ENCODE results near the gene LMAN1L. TPM values are rescaled to one million over a fixed set of nuclear protein-coding genes. Genes with fewer than 3 reads are reported as not detected.

LMAN1L gene
- total RNA-seq, 1 experiment from 2014 or later = not detected

DNA sequence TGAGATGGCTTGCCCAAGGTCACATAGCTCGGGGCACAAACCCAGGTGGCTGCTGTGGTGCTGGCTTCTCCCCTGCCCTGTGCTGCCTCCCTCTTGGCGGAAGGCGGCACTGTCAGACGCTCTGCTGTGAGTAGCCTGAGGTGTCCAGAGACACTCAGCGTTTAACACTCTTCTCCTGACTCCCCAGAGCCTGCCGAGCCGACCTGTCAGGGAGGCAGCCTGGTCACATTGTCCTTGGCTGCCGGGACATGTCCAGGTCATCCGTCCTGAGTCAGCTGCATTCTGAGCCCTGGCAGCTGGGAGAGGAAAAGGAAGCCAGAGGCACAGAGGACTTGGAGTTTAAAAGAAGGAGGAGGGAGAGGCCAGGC lies 4.7 kb downstream of the LMAN1L start:
- peak; percentile 61 for ATAC-seq
- H3K27me3 Mint-ChIP-seq (ENCODE audit: low read depth) = no peaks in the 10 kb centered on the region; the same call in 1 of the 2 replicates
- TF ChIP-seq ZNF232 (CRISPR knock-in tag; IDR thresholded peaks at IDR 0.05) (no peak), NFE2L1 (CRISPR knock-in tag; IDR thresholded peaks at IDR 0.05) (no peak), ZNF138 (CRISPR knock-in tag; conservative IDR thresholded peaks at IDR 0.05) (no peak), FOXP1 (CRISPR knock-in tag; IDR thresholded peaks at IDR 0.05; ENCODE audit: borderline replicate concordance) (no peak), NR2C2 (CRISPR knock-in tag; IDR thresholded peaks at IDR 0.05) (no peak), TEAD4 (CRISPR knock-in tag; IDR thresholded peaks at IDR 0.05) (no peak), ZNF219 (CRISPR knock-in tag; IDR thresholded peaks at IDR 0.05; ENCODE audit: borderline replicate concordance) (no peak), GABPB1 (CRISPR knock-in tag; IDR thresholded peaks at IDR 0.05) (no peak), NR1H2 (CRISPR knock-in tag; IDR thresholded peaks at IDR 0.05) (no peak)
- TF ChIP-seq, protein P1, sequence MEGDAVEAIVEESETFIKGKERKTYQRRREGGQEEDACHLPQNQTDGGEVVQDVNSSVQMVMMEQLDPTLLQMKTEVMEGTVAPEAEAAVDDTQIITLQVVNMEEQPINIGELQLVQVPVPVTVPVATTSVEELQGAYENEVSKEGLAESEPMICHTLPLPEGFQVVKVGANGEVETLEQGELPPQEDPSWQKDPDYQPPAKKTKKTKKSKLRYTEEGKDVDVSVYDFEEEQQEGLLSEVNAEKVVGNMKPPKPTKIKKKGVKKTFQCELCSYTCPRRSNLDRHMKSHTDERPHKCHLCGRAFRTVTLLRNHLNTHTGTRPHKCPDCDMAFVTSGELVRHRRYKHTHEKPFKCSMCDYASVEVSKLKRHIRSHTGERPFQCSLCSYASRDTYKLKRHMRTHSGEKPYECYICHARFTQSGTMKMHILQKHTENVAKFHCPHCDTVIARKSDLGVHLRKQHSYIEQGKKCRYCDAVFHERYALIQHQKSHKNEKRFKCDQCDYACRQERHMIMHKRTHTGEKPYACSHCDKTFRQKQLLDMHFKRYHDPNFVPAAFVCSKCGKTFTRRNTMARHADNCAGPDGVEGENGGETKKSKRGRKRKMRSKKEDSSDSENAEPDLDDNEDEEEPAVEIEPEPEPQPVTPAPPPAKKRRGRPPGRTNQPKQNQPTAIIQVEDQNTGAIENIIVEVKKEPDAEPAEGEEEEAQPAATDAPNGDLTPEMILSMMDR (IDR thresholded peaks at IDR 0.05) = no peak
- TF ChIP-seq, protein P2, sequence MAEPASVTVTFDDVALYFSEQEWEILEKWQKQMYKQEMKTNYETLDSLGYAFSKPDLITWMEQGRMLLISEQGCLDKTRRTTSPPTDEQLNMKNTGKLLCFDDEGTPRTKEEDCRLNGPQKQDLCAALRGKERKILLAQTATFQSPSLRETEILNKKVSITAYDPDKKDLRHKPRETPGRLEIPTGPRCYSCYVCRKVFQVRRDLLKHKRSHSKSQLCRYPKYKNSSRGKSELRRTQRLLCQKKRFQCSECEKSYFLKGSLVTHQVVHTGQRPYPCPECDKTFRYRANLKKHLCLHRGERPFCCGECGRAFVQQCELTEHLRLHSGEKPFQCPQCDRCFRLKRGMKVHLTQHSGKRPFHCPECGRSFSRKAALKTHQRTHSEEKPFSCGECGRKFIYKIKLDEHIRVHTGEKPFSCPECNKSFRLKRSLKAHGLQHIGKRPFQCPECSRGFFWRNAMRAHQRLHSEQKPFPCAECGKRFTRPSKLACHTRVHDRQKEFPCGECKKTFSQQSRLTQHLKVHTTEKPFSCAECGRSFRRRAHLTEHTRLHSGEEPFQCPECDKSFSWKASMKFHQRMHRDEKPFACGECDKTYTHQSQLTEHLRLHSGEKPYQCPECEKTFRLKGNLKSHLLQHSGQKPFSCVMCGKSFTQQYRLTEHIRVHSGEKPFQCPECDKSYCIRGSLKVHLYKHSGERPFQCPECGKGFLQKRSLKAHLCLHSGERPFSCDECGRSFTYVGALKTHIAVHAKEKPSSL (CRISPR knock-in tag; conservative IDR thresholded peaks at IDR 0.05) = no peak
- TF ChIP-seq, protein P3, sequence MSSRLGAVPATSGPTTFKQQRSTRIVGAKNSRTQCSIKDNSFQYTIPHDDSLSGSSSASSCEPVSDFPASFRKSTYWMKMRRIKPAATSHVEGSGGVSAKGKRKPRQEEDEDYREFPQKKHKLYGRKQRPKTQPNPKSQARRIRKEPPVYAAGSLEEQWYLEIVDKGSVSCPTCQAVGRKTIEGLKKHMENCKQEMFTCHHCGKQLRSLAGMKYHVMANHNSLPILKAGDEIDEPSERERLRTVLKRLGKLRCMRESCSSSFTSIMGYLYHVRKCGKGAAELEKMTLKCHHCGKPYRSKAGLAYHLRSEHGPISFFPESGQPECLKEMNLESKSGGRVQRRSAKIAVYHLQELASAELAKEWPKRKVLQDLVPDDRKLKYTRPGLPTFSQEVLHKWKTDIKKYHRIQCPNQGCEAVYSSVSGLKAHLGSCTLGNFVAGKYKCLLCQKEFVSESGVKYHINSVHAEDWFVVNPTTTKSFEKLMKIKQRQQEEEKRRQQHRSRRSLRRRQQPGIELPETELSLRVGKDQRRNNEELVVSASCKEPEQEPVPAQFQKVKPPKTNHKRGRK (CRISPR knock-in tag; IDR thresholded peaks at IDR 0.05; ENCODE audit: borderline replicate concordance) = no peak
- TF ChIP-seq, protein P4, sequence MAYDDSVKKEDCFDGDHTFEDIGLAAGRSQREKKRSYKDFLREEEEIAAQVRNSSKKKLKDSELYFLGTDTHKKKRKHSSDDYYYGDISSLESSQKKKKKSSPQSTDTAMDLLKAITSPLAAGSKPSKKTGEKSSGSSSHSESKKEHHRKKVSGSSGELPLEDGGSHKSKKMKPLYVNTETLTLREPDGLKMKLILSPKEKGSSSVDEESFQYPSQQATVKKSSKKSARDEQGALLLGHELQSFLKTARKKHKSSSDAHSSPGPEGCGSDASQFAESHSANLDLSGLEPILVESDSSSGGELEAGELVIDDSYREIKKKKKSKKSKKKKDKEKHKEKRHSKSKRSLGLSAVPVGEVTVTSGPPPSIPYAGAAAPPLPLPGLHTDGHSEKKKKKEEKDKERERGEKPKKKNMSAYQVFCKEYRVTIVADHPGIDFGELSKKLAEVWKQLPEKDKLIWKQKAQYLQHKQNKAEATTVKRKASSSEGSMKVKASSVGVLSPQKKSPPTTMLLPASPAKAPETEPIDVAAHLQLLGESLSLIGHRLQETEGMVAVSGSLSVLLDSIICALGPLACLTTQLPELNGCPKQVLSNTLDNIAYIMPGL (CRISPR knock-in tag; IDR thresholded peaks at IDR 0.05) = no peak
- no peaks in the 10 kb centered on the region for H3K9me3 Mint-ChIP-seq
- ChIA-PET POLR2A (no interaction called here), CTCF (interaction anchor here (0.6 to 4.0 kb wide), 11 partner anchors 8 to 133 kb away, joined by 3 to 13 read pairs (median 6); partner anchors contain the start of genes CPLX3 and ULK3)
- DNase-seq (ENCODE audit: low spot score) = no peak
- peak overlapping the region; percentile 79 for H3K27ac Mint-ChIP-seq
- H3K36me3 Mint-ChIP-seq = no peaks in the 10 kb centered on the region
- H3K4me1 Mint-ChIP-seq = peaks cover 20% of the 10 kb centered on the region
- H3K4me3 Mint-ChIP-seq = no peak overlapping the region

DNA sequence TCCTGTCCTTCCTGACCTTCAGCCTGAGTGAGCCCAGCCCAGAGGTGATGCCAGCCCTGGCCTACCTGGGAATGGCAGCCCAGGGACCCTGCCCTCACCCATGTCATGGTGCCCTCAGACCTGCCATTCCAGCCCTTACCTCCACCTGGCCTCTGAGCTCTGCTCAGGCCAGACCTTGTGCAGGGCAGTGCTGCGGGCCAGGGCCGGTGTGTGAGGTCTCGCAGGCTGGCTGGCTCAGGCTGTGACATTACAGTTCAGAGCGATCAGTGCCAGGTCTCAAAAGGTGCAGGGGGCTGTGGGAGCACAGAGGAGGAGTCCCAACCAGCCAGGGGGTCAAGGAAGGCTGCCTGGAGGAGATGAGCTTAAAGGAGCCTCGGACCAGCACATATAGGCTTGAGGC lies 7.4 kb downstream of the LMAN1L start:
- DNase-seq (ENCODE audit: low spot score) (no peak), ATAC-seq (no peak)
- peaks cover 20% of the 10 kb centered on the region for H3K4me1 Mint-ChIP-seq
- H3K36me3 Mint-ChIP-seq = no peaks in the 10 kb centered on the region
- CTCF ChIA-PET = interaction anchor here (1.1 to 4.0 kb wide), 8 partner anchors 11 to 115 kb away, joined by 3 to 14 read pairs (median 6); no protein-coding TSS in a partner anchor
- H3K27ac Mint-ChIP-seq = peak overlapping the region; percentile 65; the same call in 1 of the 2 replicates
- no peak overlapping the region for H3K4me3 Mint-ChIP-seq
- no peaks in the 10 kb centered on the region for H3K9me3 Mint-ChIP-seq
- H3K27me3 Mint-ChIP-seq (ENCODE audit: low read depth) = peaks cover 19% of the 10 kb centered on the region
- POLR2A ChIA-PET = no interaction called here
- no peak for TF ChIP-seq ZNF121 (CRISPR knock-in tag; IDR thresholded peaks at IDR 0.05)
- no peak for TF ChIP-seq NFATC4 (CRISPR knock-in tag; IDR thresholded peaks at IDR 0.05)
- TF ChIP-seq GRHL2 (CRISPR knock-in tag; IDR thresholded peaks at IDR 0.05; ENCODE audit: insufficient replicate concordance, severe bottlenecking) = no peak
- TF ChIP-seq, protein P5, sequence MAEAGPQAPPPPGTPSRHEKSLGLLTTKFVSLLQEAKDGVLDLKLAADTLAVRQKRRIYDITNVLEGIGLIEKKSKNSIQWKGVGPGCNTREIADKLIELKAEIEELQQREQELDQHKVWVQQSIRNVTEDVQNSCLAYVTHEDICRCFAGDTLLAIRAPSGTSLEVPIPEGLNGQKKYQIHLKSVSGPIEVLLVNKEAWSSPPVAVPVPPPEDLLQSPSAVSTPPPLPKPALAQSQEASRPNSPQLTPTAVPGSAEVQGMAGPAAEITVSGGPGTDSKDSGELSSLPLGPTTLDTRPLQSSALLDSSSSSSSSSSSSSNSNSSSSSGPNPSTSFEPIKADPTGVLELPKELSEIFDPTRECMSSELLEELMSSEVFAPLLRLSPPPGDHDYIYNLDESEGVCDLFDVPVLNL (CRISPR knock-in tag; IDR thresholded peaks at IDR 0.05; ENCODE audit: borderline replicate concordance, low read depth) = no peak
- TF ChIP-seq ESRRA (CRISPR knock-in tag; IDR thresholded peaks at IDR 0.05; ENCODE audit: borderline replicate concordance) = no peak
- TF ChIP-seq MYBL2 (CRISPR knock-in tag; IDR thresholded peaks at IDR 0.05) = no peak
- no peak for TF ChIP-seq NR1H2 (CRISPR knock-in tag; IDR thresholded peaks at IDR 0.05)
- TF ChIP-seq TEAD1 (CRISPR knock-in tag; IDR thresholded peaks at IDR 0.05) = no peak
- no peak for TF ChIP-seq PRRX2 (CRISPR knock-in tag; IDR thresholded peaks at IDR 0.05)
- no peak for TF ChIP-seq ZNF138 (CRISPR knock-in tag; conservative IDR thresholded peaks at IDR 0.05)
- TF ChIP-seq ZBTB21 (CRISPR knock-in tag; IDR thresholded peaks at IDR 0.05; ENCODE audit: borderline replicate concordance) = no peak
- TF ChIP-seq, protein P6, sequence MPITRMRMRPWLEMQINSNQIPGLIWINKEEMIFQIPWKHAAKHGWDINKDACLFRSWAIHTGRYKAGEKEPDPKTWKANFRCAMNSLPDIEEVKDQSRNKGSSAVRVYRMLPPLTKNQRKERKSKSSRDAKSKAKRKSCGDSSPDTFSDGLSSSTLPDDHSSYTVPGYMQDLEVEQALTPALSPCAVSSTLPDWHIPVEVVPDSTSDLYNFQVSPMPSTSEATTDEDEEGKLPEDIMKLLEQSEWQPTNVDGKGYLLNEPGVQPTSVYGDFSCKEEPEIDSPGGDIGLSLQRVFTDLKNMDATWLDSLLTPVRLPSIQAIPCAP (CRISPR knock-in tag; IDR thresholded peaks at IDR 0.05) = no peak
- TF ChIP-seq, protein P7, sequence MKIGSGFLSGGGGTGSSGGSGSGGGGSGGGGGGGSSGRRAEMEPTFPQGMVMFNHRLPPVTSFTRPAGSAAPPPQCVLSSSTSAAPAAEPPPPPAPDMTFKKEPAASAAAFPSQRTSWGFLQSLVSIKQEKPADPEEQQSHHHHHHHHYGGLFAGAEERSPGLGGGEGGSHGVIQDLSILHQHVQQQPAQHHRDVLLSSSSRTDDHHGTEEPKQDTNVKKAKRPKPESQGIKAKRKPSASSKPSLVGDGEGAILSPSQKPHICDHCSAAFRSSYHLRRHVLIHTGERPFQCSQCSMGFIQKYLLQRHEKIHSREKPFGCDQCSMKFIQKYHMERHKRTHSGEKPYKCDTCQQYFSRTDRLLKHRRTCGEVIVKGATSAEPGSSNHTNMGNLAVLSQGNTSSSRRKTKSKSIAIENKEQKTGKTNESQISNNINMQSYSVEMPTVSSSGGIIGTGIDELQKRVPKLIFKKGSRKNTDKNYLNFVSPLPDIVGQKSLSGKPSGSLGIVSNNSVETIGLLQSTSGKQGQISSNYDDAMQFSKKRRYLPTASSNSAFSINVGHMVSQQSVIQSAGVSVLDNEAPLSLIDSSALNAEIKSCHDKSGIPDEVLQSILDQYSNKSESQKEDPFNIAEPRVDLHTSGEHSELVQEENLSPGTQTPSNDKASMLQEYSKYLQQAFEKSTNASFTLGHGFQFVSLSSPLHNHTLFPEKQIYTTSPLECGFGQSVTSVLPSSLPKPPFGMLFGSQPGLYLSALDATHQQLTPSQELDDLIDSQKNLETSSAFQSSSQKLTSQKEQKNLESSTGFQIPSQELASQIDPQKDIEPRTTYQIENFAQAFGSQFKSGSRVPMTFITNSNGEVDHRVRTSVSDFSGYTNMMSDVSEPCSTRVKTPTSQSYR (CRISPR knock-in tag; IDR thresholded peaks at IDR 0.05) = no peak
